GDM1 (cell line): ENCODE measurements around the gene STAMBPL1.
"Not testable (repeated sequence)": the region's sequence is repeated elsewhere in the genome, so short reads cannot be mapped to it uniquely, and the experiment has no call there.

Experiments
- DNase-seq: peaks from one replicate; lab custom pipeline; 2025; lab: John Stamatoyannopoulos, UW

Gene STAMBPL1

GRCh38 chr10:88879534-88880281 lies at the start of gene STAMBPL1:
STAMBPL1 (plus strand) TSS chr10:88880245; CDS start chr10:88901709, 21,464 bp downstream.
- peak; percentile 82 for DNase-seq

- DNase-seq, result no peak
Observed at GRCh38 chr10:88830643-88831268, 49.3 kb upstream of the STAMBPL1 start.

DNA sequence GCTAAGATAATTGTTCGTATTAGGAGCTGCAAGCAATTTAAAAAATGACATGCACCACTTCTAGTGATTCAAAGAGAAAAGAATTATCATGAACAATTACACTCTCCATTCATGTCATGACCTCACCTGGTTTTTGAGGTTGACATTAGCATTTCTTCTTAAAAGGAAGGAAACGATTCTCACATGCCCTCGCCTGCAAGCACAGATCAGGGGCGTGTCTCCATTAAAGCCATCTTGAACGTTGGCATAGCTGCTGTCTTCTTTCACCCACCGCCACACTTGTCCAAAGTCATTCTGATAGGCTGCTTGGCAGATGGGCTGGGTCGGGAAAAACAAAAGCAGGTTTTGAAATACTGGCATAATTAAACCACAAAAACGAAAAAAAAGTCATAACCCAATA lies 48.3 kb upstream of the STAMBPL1 start:
- no peak for DNase-seq

DNA sequence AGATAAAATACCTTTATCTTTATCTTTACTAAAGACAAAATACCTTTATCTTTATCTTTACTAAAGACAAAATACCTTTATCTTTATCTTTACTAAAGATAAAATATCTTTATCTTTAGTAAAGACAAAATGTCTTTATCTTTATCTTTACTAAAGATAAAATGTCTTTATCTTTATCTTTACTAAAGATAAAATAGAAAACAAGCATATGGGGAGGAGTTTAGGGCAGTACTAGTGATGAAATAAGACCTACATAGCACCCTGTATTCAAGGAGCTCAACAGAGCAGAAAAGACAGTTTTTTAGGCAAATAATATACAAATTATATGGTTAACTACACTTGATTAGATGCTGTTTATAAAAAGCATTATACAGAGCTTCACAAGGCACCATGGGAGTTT lies 47.7 kb upstream of the STAMBPL1 start:
- DNase-seq, result no peak

GRCh38 chr10:88833156-88833555 lies 46.9 kb upstream of the STAMBPL1 start:
- no peak for DNase-seq

DNA sequence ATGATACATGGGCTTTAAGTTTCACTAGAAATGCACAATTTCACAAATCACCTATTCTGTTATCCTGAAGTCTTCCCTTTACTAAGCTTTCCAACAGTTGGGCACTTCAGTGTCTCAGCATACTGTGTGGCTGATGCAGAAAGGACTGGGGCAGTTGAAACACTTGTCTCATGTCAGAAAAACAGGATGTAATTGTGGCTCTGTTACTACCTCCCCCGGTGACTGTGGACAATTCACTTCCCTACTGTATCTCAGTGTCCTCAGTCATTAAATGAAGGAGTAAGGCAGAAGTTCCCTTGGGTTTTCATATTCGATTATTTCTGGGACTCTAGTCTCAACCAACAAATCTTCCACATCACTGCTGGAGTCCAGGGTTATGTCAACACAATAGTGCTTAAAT lies 46.3 kb upstream of the STAMBPL1 start:
- DNase-seq, result peak; percentile 84

DNA sequence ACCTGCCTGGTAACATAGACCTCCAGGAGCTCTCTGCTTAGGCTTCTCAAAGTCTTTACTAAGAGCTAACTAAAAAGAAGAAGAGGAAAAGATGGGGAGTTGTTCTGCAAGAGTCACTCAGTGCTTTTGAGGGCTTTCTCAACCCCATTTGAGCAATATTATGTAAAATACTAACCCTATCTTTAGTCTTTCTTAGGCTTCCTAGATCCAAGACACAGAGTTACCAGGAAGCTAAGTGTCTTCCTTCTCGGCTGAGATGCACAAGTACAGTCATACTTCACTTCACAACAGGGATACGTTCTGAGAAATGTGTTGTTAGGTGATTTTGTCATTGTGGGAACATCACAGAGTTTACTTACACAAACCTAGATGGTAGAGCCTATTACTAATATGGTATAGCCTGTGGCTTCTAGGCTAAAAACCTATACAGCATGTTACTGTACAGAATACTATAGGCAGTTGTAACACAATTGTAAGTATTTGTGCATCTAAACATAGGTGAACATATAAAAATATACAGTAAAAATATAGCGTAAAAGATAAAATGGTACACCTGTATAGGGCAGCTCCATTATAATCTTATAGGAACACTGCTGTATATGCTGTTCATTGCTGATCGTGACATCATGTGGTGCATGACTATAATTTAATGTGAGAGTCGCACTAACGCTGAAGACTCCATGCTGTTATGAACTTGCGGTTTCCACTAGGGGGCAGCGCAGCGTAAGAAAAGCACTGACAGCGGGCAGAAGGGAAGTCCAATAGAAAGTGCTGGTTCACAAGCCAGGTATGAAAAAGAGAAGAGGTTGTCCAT lies 44.7 kb upstream of the STAMBPL1 start:
- DNase-seq, result peak; percentile 79

DNA sequence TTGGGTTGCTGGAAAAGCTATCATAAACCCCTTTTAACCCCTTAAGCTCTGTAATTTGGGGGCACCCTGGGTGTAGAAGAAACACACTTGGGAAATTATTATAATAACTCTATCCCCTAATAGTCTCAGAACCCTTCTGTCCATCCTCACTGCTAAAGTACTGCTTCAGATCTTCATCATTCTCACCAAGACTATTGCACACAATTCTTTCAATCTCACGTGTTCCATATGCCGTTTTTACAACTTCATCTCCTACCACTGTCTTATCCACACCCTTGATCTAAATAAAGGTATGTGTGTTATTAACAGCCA lies 44.2 kb upstream of the STAMBPL1 start:
- DNase-seq, result no peak

DNA sequence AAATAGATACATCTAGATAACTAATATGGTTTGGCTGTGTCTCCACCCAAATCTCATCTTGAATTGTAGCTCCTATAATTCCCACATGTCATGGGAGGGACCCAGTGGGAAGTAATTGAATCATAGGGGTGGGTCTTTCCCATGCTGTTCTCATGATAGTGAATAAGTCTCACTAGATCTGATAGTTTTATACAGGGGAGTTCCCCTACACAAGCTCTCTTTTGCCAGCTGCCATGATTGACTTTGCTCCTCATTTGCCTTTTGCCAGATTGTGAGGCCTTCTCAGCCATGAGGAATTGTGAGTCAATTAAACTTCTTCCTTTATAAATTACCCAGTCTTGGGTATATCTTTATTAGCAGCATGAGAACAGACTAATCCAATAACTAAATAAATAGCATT lies 42.4 kb upstream of the STAMBPL1 start:
- DNase-seq, result not testable (repeated sequence)

DNA sequence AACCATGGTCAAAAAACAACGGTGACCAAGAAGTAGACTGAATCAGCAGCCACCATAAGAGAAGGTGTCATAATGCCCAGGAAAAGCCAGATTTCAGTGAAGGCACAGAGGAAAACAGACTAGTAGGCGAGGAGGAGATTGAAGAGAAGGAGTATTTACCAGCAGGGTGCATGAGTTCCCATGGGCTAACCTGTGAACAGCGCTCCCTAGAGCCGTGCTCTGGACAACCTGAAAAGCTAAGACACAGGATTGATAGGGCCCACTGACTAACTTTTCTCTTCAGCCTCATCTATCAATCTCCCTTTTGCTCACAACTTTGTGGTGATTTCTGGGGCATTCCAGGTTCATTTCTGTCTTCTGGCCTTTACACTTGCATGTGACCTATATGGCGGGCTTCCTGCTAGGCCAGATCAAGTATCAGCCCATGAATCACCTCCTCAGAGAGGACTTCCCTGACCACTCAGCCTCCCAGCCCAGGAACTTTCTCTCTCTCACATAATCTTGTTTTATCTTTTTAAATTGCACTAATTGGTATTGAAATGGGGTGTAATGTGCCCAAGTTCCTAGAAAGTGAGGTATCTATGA lies 41.2 kb upstream of the STAMBPL1 start:
- DNase-seq, result no peak

- DNase-seq, result no peak
Observed at GRCh38 chr10:88840104-88840503, 39.9 kb upstream of the STAMBPL1 start.

DNA sequence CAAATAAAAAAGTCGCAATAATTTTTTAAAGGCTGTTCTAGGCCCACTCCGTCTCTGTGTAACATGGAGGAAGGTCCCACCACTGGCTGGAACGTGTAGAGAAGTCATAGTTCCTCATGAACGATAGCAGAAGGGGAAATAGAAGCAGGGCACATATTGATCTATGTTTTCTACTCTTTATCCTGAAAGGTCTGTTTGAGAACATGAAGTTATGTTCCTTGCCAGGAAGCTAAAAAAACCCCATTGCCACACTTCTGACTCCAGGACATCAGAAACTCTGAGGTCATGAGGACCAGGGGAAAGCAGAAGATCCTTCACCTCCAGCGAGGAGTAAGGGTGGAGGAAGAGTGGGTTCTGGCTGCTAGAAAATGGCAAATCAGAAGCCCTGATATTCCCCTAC lies 39.2 kb upstream of the STAMBPL1 start:
- no peak for DNase-seq

- DNase-seq, result no peak
Observed at GRCh38 chr10:88841316-88842111, 38.5 kb upstream of the STAMBPL1 start.

- DNase-seq, result no peak
Observed at GRCh38 chr10:88843171-88843570, 36.9 kb upstream of the STAMBPL1 start.

DNA sequence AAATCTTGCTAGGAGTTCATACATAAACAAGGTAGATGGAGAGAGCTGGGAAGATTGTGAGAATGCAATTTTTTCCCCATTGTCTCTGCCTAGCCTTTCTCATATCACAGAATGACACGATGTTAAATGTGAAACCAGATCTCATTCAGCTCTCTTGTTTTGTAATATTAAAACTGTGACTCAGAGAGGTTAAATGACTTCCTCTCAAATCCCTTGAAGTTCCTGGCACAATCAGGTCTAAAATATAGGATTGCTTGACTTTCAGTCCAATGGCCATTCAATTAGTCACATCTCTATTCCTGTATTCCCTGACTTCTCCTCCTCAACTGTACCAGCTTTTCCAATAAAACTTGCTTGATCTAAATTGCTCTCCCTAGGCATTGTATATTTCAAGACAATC lies 31.5 kb upstream of the STAMBPL1 start:
- no peak for DNase-seq

- no peak for DNase-seq
Observed at GRCh38 chr10:88849234-88849633, 30.8 kb upstream of the STAMBPL1 start.

- DNase-seq, result no peak
Observed at GRCh38 chr10:88850712-88851111, 29.3 kb upstream of the STAMBPL1 start.

GRCh38 chr10:88851706-88852105 lies 28.3 kb upstream of the STAMBPL1 start, which contains the start of gene ANKRD22:
ANKRD22 (minus strand) TSS chr10:88851844; CDS start chr10:88851607, 237 bp downstream.
- DNase-seq, result peak; percentile 42

- no peak for DNase-seq
Observed at GRCh38 chr10:88852327-88852726, 27.7 kb upstream of the STAMBPL1 start.

- no peak for DNase-seq
Observed at GRCh38 chr10:88853155-88853881, 26.7 kb upstream of the STAMBPL1 start.

GRCh38 chr10:88854684-88855083 lies 25.4 kb upstream of the STAMBPL1 start:
- DNase-seq, result no peak
